Ectodermal cell (in vitro differentiated cells): Measurements from ENCODE around the gene MSANTD1. TPM values are rescaled to one million over a fixed set of nuclear protein-coding genes. Genes with fewer than 3 reads are reported as not detected.

Experiments used
- H3K27ac ChIP-seq: 2 replicates; pipeline ENCODE4 v1.7.0; 2013; ENCODE audit warnings: mild to moderate bottlenecking, low read depth, low read length; ENCODE audit not compliant: insufficient read depth, poor library complexity, severe bottlenecking
- H3K27me3 ChIP-seq: 2 replicates; pipeline ENCODE4 v1.7.0; 2013; ENCODE audit warnings: mild to moderate bottlenecking, low read length; ENCODE audit not compliant: insufficient read depth, control insufficient read depth, poor library complexity, severe bottlenecking
- H3K36me3 ChIP-seq: one replicate; pipeline ENCODE4 v1.7.0; 2013; ENCODE audit warnings: low read length; ENCODE audit not compliant: control insufficient read depth, insufficient read depth
- H3K4me1 ChIP-seq: one replicate; pipeline ENCODE4 v1.7.0; 2013; ENCODE audit warnings: low read length; ENCODE audit not compliant: control insufficient read depth, insufficient read depth
- H3K4me3 ChIP-seq: 2 replicates; pipeline ENCODE4 v1.7.0; 2013; ENCODE audit warnings: low read depth, low read length, control low read depth; ENCODE audit not compliant: insufficient read depth
- H3K9me3 ChIP-seq: 2 replicates; pipeline ENCODE4 v1.7.0; 2013; ENCODE audit warnings: mild to moderate bottlenecking, low read length, moderate library complexity; ENCODE audit not compliant: control insufficient read depth
- whole genome bisulfite sequencing, 2 experiments: methylation state at CpG; one replicate each; pipeline ENCODE4 v1.1.7; 2013; ENCODE audit warnings: missing lambda C conversion rate in 2 of 2; 5-methylcytosine and 5-hydroxymethylcytosine counted together
- polyA plus RNA-seq, 4 experiments: library from polyadenylated mRNA; stranded (reverse); fragments of 50-300 nt; gene quantifications; one replicate each; pipeline ENCODE4 v1.2.3, GENCODE V29; 2013

Gene MSANTD1
- polyA plus RNA-seq (2013, experiment 1 of 4) = 0.19 TPM
- polyA plus RNA-seq (2013, experiment 2 of 4) = 0.32 TPM
- polyA plus RNA-seq (2013, experiment 3 of 4) = 0.27 TPM
- 0.36 TPM for polyA plus RNA-seq (2013, experiment 4 of 4)

- H3K4me1 ChIP-seq = peaks cover 7% of the 10 kb centered on the region
- H3K36me3 ChIP-seq = no peaks in the 10 kb centered on the region
- no peak within 1 kb of the TSS for H3K4me3 ChIP-seq
- no peaks in the 10 kb centered on the region for H3K27me3 ChIP-seq
- H3K9me3 ChIP-seq = no peaks in the 10 kb centered on the region
- WGBS, 2 experiments = 93 to 94% methylated on average over 72 of the region's 72 CpGs
- no peak within 1 kb of the TSS for H3K27ac ChIP-seq
These were observed at the start of gene MSANTD1 for GRCh38 chr4:3248811-3249661. Gene MSANTD1, plus strand, starts transcription at chr4:3249159. Its CDS starts 64 bp downstream, at chr4:3249223.

DNA sequence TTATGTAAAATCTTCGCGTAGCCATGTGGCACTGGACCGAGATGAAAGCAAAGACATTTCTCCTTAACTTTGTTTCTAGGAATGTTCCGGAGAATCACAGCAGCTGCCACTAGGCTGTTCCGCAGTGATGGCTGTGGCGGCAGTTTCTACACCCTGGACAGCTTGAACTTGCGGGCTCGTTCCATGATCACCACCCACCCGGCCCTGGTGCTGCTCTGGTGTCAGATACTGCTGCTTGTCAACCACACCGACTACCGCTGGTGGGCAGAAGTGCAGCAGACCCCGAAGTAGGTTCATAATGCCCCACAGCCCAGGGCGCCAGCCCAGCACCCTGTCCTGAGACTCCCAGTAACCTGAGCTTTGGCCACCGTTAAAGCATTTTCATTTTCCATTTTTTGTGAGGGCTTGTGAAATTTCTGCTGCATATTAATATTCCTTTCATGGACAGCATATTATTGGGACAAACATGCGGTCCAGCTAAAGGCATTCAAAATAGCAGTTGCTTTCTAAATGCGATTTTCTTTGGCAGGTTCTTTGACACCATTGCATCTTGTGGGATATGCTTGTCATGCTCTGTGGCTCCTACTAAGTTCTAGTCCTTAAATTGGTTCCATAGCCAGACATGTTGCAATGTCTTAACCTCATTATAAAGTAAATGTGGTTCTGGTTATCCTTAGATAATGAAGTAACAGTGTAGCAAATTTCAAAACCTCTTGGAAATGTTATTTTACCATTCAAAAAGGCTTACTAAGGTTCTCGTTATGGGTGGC, 49.1 kb upstream of the MSANTD1 start:
- no peak overlapping the region for H3K27ac ChIP-seq

GRCh38 chr4:3200423-3201090, 48.4 kb upstream of the MSANTD1 start:
- Histone ChIP-seq H3K27ac (no peak overlapping the region), H3K36me3 (peaks cover 7% of the 10 kb centered on the region), H3K4me1 (no peaks in the 10 kb centered on the region), H3K9me3 (no peaks in the 10 kb centered on the region), H3K4me3 (no peak overlapping the region), H3K27me3 (no peaks in the 10 kb centered on the region)
- 93 to 95% methylated on average over 8 of the region's 8 CpGs for WGBS, 2 experiments

More for the DNA sequence above, 49.1 kb upstream of the MSANTD1 start:
- Histone ChIP-seq H3K4me1 (no peaks in the 10 kb centered on the region), H3K4me3 (no peak overlapping the region), H3K36me3 (peaks cover 7% of the 10 kb centered on the region), H3K9me3 (no peaks in the 10 kb centered on the region), H3K27me3 (no peaks in the 10 kb centered on the region)
- WGBS, 2 experiments = 93 to 95% methylated on average over 17 of the region's 17 CpGs

GRCh38 chr4:3201718-3202702, 46.9 kb upstream of the MSANTD1 start:
- 95 to 96% methylated on average over 11 of the region's 11 CpGs for WGBS, 2 experiments
- no peaks in the 10 kb centered on the region for H3K27me3 ChIP-seq
- H3K4me1 ChIP-seq = no peaks in the 10 kb centered on the region
- H3K27ac ChIP-seq = no peak overlapping the region
- no peaks in the 10 kb centered on the region for H3K9me3 ChIP-seq
- no peak overlapping the region for H3K4me3 ChIP-seq
- H3K36me3 ChIP-seq = peaks cover 11% of the 10 kb centered on the region

- no peak overlapping the region for H3K4me3 ChIP-seq
- WGBS, 2 experiments = 95 to 96% methylated on average over 22 of the region's 22 CpGs
- no peak overlapping the region for H3K27ac ChIP-seq
- H3K27me3 ChIP-seq = no peaks in the 10 kb centered on the region
- H3K9me3 ChIP-seq = no peaks in the 10 kb centered on the region
- H3K4me1 ChIP-seq = no peaks in the 10 kb centered on the region
- peaks cover 18% of the 10 kb centered on the region for H3K36me3 ChIP-seq
These were observed 45.8 kb upstream of the MSANTD1 start for GRCh38 chr4:3202836-3203820.

DNA sequence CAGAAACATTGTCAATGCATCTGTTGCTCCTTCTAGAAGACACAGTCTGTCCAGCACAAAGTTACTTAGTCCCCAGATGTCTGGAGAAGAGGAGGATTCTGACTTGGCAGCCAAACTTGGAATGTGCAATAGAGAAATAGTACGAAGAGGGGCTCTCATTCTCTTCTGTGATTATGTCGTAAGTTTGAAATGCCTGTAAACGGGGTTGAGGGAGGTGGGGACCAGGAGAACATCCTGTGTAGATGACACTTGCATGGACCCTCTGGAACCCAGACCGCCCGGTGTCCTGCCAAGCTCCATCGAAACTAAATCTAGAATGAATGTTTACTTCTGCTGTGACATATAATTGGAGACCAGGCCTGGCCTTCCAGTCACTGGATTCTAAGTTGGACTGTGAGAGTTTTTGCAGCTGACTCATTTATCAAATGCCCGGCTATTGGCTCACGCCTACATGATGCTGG, 45.0 kb upstream of the MSANTD1 start:
- H3K36me3 ChIP-seq = peaks cover 22% of the 10 kb centered on the region
- no peak overlapping the region for H3K4me3 ChIP-seq
- WGBS, 2 experiments = 96 to 97% methylated on average over 7 to 8 of the region's 8 CpGs
- no peaks in the 10 kb centered on the region for H3K4me1 ChIP-seq
- no peak overlapping the region for H3K27ac ChIP-seq
- H3K9me3 ChIP-seq = no peaks in the 10 kb centered on the region
- H3K27me3 ChIP-seq = no peaks in the 10 kb centered on the region

GRCh38 chr4:3205995-3206394, 43.0 kb upstream of the MSANTD1 start:
- peaks cover 22% of the 10 kb centered on the region for H3K36me3 ChIP-seq
- no peaks in the 10 kb centered on the region for H3K27me3 ChIP-seq
- no peak overlapping the region for H3K4me3 ChIP-seq
- 77 to 87% methylated on average over 7 to 11 of the region's 11 CpGs for WGBS, 2 experiments
- H3K4me1 ChIP-seq = no peaks in the 10 kb centered on the region
- no peaks in the 10 kb centered on the region for H3K9me3 ChIP-seq
- H3K27ac ChIP-seq = no peak overlapping the region

DNA sequence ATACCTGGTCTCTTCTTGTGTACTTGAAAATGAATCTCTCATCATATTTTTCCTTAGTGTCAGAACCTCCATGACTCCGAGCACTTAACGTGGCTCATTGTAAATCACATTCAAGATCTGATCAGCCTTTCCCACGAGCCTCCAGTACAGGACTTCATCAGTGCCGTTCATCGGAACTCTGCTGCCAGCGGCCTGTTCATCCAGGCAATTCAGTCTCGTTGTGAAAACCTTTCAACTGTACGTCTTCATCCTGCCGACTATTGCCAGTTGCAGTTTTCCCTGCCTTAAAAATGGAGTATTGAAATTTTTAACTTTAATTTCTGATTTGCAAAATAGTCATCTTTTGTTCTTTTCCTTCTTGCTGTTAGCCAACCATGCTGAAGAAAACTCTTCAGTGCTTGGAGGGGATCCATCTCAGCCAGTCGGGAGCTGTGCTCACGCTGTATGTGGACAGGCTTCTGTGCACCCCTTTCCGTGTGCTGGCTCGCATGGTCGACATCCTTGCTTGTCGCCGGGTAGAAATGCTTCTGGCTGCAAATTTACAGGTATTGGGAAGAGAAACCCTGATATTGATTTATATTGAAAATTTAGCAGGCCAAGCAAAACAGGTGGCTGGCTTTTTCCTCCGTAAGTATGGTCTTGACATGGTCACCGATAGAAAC, 42.4 kb upstream of the MSANTD1 start:
- Histone ChIP-seq H3K27me3 (no peaks in the 10 kb centered on the region), H3K4me1 (no peaks in the 10 kb centered on the region), H3K4me3 (no peak overlapping the region), H3K9me3 (no peaks in the 10 kb centered on the region), H3K27ac (no peak overlapping the region), H3K36me3 (peaks cover 22% of the 10 kb centered on the region)
- WGBS, 2 experiments = 96 to 97% methylated on average over 18 of the region's 18 CpGs
